Spleen (tissue), 11 donors: ENCODE data around the gene VPS9D1. TPM values are rescaled to one million over a fixed set of nuclear protein-coding genes. Genes with fewer than 3 reads are reported as not detected.

Experiments
- DNase-seq: peaks from one replicate; pipeline ENCODE4 v3.0.0-alpha.2; 2020
- H3K27ac ChIP-seq, 8 donors: fragments of 200-600 bp; sonication (generic) in 7 of 8; 1 replicate in 4 of 8; 2 replicates in 4 of 8; pipeline versions ENCODE4 v1.5.0 to v1.8.0; 2016 to 2021; ENCODE audit warnings: inconsistent platforms in 4 of 8, mild to moderate bottlenecking in 4 of 8, moderate library complexity in 1 of 8
- H3K27me3 ChIP-seq, 7 donors: fragments of 200-600 bp; sonication (generic) in 6 of 7; replicated peaks in 1 of 7; 1 replicate in 4 of 7; 2 replicates in 3 of 7; pipeline versions ENCODE4 v1.5.0 to v1.8.0; 2016 to 2021; ENCODE audit warnings: inconsistent platforms in 3 of 7, mild to moderate bottlenecking in 1 of 7
- H3K36me3 ChIP-seq, 6 donors: fragments of 200-600 bp; sonication (generic) in 5 of 6; 1 replicate in 4 of 6; 2 replicates in 2 of 6; pipeline versions ENCODE4 v1.5.0 to v1.8.0; 2016 to 2021; ENCODE audit warnings: inconsistent platforms in 2 of 6
- H3K4me1 ChIP-seq, 6 donors: fragments of 200-600 bp; sonication (generic) in 5 of 6; 1 replicate in 3 of 6; 2 replicates in 3 of 6; pipeline versions ENCODE4 v1.5.0 to v1.8.0; 2016 to 2021; ENCODE audit warnings: inconsistent platforms in 3 of 6
- H3K4me3 ChIP-seq, 8 donors: fragments of 200-600 bp; sonication (generic) in 7 of 8; 1 replicate in 4 of 8; 2 replicates in 4 of 8; pipeline versions ENCODE4 v1.5.0 to v1.8.0; 2016 to 2021; ENCODE audit warnings: inconsistent platforms in 4 of 8, mild to moderate bottlenecking in 4 of 8, moderate library complexity in 2 of 8
- H3K9me3 ChIP-seq, 8 donors: fragments of 200-600 bp; sonication (generic) in 7 of 8; 1 replicate in 4 of 8; 2 replicates in 4 of 8; pipeline versions ENCODE4 v1.5.0 to v1.8.0; 2016 to 2021; ENCODE audit warnings: inconsistent platforms in 4 of 8
- POLR2A ChIP-seq, 3 donors: fragments of 450-650 bp; IDR thresholded peaks; one replicate each; pipeline ENCODE4 v1.5.1; 2017; ENCODE audit warnings: antibody characterized with exemption in 3 of 3, mild to moderate bottlenecking in 1 of 3
- POLR2AphosphoS5 ChIP-seq, 3 donors: sonication (generic); formaldehyde crosslinking; IDR thresholded peaks; one replicate each; pipeline ENCODE4 v1.5.1; 2017; ENCODE audit warnings: antibody characterized with exemption in 3 of 3
- WGBS, 5 donors: extraction: QIAGEN DNeasy Blood & Tissue Kit in 3 of 5; methylation state at CpG; one replicate each; pipeline versions ENCODE4 v1.1.5 to v1.1.7; 2013 to 2018; 5-methylcytosine and 5-hydroxymethylcytosine counted together
- intact Hi-C: fragments of 100-400 bp; cut with DNase I; formaldehyde crosslinking; loops from one replicate; pipeline ENCODE4 v1.15.0; 2023; ENCODE audit warnings: low total_unique reads
- polyA plus RNA-seq, 3 donors: library from polyadenylated mRNA; stranded (reverse); fragments of 200-250 nt; gene quantifications; one replicate each; pipeline ENCODE4 v1.2.1, GENCODE V29; 2013
- total RNA-seq, 7 donors: library from RNA; depleted of rRNA in 3 of 7; stranded (reverse); fragments of >200 nt in 3 of 7; fragmentation: NEBNext Ultra II Directional in 4 of 7; extraction: Animal tissue kit (Norgen Biotek cat#: 25700) in 4 of 7; gene quantifications; one replicate each; pipeline versions ENCODE4 v1.1.0 to v1.2.1, GENCODE V29; 2016 to 2021
- TF ChIP-seq, protein P1 (sequence below), 11 experiments: fragments of 200-600 bp in 7 of 11; fragments of 450-650 bp in 4 of 11; sonication (generic) in 4 of 11; IDR thresholded peaks in 8 of 11; conservative IDR thresholded peaks in 3 of 11; 1 replicate in 7 of 11; 2 replicates in 4 of 11; pipeline versions ENCODE4 v1.4.0 to v1.8.0; 2016 to 2021; ENCODE audit warnings: antibody characterized with exemption in 11 of 11, inconsistent platforms in 4 of 11, mild to moderate bottlenecking in 1 of 11
- donor health status: healthy with polysubstance abuse.
- donor health status: DM: no; HTN: no; CAD: no; lungs with moderate emphysema.
- donor health status: DM: no; HTN: no; CAD: no.
- donor health status: Bipolar disorder and iron deficiency.
- donor health status: healthy.
- donor health status: DM: no; HTN: no; CAD: no.
- donor health status: DM: yes; HTN: yes; CAD: no.

Gene VPS9D1
- total and polyA plus RNA-seq, 10 donors: 6.0 to 37.2 (median 19.3) TPM

DNA sequence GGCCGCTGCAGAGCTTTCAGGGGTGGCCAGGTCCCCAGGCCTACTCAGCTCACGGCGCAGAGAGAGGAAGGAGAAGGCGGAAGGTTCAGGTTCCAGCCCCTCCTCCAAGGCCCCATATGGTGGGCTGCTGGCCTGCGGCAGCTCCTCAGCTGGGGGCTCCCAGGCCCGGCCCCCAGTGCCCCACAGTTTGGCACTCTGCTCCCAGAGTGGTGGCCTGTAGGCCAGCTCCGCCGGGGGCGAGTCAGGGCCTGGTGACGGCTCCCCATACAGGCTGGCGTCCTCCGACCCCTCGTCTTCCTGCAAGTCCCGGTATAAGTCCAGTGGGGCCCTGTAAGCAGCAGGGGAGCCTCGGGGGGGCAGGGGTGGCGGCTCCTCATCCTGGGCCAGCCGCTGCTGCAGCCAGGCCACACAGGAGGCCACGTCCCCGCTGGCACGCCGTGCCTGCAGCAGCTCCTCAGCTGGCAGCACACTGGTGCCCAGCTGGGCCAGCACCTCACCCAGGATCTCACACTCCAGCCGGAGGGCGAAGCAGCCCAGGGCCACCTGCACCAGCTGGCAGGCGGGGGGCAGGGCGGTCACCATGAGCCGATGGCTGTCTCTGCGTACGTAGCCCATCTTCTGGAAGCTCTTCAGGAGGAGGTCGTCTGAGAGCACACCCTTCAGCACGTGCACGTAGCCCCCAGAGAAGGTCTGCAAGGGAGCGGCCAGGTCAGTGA lies 22.9 kb downstream of the VPS9D1 start:
- intact Hi-C loops: no loop called here
- TF ChIP-seq, protein P1, sequence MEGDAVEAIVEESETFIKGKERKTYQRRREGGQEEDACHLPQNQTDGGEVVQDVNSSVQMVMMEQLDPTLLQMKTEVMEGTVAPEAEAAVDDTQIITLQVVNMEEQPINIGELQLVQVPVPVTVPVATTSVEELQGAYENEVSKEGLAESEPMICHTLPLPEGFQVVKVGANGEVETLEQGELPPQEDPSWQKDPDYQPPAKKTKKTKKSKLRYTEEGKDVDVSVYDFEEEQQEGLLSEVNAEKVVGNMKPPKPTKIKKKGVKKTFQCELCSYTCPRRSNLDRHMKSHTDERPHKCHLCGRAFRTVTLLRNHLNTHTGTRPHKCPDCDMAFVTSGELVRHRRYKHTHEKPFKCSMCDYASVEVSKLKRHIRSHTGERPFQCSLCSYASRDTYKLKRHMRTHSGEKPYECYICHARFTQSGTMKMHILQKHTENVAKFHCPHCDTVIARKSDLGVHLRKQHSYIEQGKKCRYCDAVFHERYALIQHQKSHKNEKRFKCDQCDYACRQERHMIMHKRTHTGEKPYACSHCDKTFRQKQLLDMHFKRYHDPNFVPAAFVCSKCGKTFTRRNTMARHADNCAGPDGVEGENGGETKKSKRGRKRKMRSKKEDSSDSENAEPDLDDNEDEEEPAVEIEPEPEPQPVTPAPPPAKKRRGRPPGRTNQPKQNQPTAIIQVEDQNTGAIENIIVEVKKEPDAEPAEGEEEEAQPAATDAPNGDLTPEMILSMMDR (IDR thresholded peaks at IDR 0.05 in 8 of 11, conservative IDR thresholded peaks at IDR 0.05 in 3 of 11): no peak
- peak in 2 of 3 donors; percentile 0 to 56 for TF ChIP-seq POLR2AphosphoS5 (IDR thresholded peaks at IDR 0.05)
- TF ChIP-seq POLR2A (IDR thresholded peaks at IDR 0.05): no peak
- 86 to 93% (median 90%) methylated on average over 8 to 32 of the region's 32 CpGs for WGBS, 5 donors
- Histone ChIP-seq H3K27me3 (no peaks in the 10 kb centered on the region), H3K27ac (no peak overlapping the region), H3K4me1 (peaks cover 13 to 67% (median 40%) of the 10 kb centered on the region in 6 donors), H3K36me3 (peaks cover 0 to 54% (median 37%) of the 10 kb centered on the region in 6 donors), H3K9me3 (no peaks in the 10 kb centered on the region), H3K4me3 (no peak overlapping the region)
- peak; percentile 83 for DNase-seq

DNA sequence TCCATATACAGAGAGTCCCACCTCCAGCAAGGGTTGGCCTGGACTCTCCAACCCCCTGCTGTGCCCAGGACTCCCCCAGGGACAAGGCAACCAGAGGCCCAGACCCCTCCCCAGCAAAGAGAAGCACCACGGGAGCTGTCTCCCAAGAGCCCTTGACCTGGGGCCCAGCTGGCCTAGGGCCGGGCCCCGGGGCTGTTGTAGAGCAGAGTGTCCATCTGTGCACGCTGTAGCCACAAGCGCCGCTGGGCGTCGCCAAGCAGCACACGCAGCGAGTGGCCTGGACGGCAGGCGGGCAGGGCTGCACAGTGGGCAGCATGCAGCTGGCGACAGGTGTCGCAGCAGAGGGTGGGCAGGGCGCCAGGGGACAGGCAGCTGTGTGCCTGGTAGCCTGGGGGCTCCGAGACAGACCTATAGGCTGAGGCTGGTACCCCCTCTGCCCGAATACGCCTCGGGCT lies 23.5 kb downstream of the VPS9D1 start:
- H3K4me3 ChIP-seq: no peak overlapping the region
- H3K27ac ChIP-seq: no peak overlapping the region
- no peak for DNase-seq
- WGBS, 5 donors: 89 to 92% (median 91%) methylated on average over 6 to 19 of the region's 19 CpGs
- TF ChIP-seq, protein P1 (IDR thresholded peaks at IDR 0.05 in 8 of 11, conservative IDR thresholded peaks at IDR 0.05 in 3 of 11): no peak
- peak; percentile 3 to 41 (median 10) for TF ChIP-seq POLR2AphosphoS5 (IDR thresholded peaks at IDR 0.05)
- no peaks in the 10 kb centered on the region for H3K9me3 ChIP-seq
- no peaks in the 10 kb centered on the region for H3K27me3 ChIP-seq
- intact Hi-C loops: no loop called here
- peaks cover 0 to 60% (median 43%) of the 10 kb centered on the region in 6 donors for H3K36me3 ChIP-seq
- H3K4me1 ChIP-seq: peaks cover 13 to 61% (median 35%) of the 10 kb centered on the region in 6 donors

DNA sequence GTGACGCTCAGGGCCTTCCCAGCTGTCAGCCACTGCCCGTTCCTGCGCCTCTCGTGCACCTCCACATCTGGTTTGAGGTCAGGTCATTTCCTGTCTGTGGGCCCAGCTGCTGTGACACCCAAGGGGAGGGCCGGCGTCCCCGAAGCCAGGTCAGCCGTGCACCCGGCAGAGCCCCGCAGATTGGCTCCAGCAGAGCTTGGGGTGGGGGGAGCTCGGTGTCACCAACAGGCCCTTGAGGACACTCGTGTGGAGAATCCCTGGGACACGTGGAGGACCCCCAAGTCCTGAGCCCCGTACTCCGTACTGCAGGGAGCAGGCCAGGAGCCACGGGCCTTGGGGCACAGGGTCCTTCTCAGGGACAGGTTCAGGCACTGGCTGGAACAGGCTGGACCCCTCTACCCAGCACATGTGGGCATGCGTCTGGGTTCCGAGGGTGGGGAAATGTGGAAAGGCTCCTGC lies 24.0 kb downstream of the VPS9D1 start:
- 40 to 80% (median 43%) methylated on average over 4 to 18 of the region's 18 CpGs for WGBS, 5 donors
- intact Hi-C loops: no loop called here
- DNase-seq: peak; percentile 86
- TF ChIP-seq POLR2AphosphoS5 (IDR thresholded peaks at IDR 0.05) (peak; percentile 55 to 72 (median 56)), POLR2A (IDR thresholded peaks at IDR 0.05) (no peak)
- TF ChIP-seq, protein P1 (IDR thresholded peaks at IDR 0.05 in 8 of 11, conservative IDR thresholded peaks at IDR 0.05 in 3 of 11): no peak
- Histone ChIP-seq H3K36me3 (peaks cover 0 to 65% (median 48%) of the 10 kb centered on the region in 6 donors), H3K4me1 (peaks cover 13 to 58% (median 31%) of the 10 kb centered on the region in 6 donors), H3K27me3 (no peaks in the 10 kb centered on the region), H3K27ac (peak overlapping the region in 2 of 8 donors; percentile 26 to 54), H3K4me3 (no peak overlapping the region), H3K9me3 (no peaks in the 10 kb centered on the region)
